ENCODE data around the gene CCL19.

CCL19 gene

GRCh38 chr9:34662526-34663302 lies 28.4 kb downstream of the CCL19 start, which contains the start of gene CCL27:
TSS of gene CCL27 (minus strand) at chr9:34662657. CDS start at chr9:34662633, 24 bp downstream.
- DNase-seq (ENCODE audit: low spot score): no peak

- no peak for DNase-seq (ENCODE audit: low spot score)
Observed at GRCh38 chr9:34659592-34660253, 31.4 kb downstream of the CCL19 start.

GRCh38 chr9:34658461-34658860 lies 32.6 kb downstream of the CCL19 start:
- DNase-seq (ENCODE audit: low spot score): no peak

GRCh38 chr9:34656992-34657391 lies 34.1 kb downstream of the CCL19 start:
- DNase-seq (ENCODE audit: low spot score): no peak

- DNase-seq (ENCODE audit: low spot score): no peak
Observed at GRCh38 chr9:34655394-34655793, 35.7 kb downstream of the CCL19 start.

GRCh38 chr9:34654323-34655051 lies 36.6 kb downstream of the CCL19 start:
- no peak for DNase-seq (ENCODE audit: low spot score)

- no peak for DNase-seq (ENCODE audit: low spot score)
Observed at GRCh38 chr9:34653151-34654072, 37.7 kb downstream of the CCL19 start.

- no peak for DNase-seq (ENCODE audit: low spot score)
Observed at GRCh38 chr9:34652602-34653000, 38.5 kb downstream of the CCL19 start.

GRCh38 chr9:34651876-34652601 lies 39.0 kb downstream of the CCL19 start, which contains the start of gene IL11RA:
TSS of gene IL11RA (plus strand) at chr9:34652185. CDS start at chr9:34655218, 3,033 bp downstream.
- peak; percentile 84 for DNase-seq (ENCODE audit: low spot score)

- DNase-seq (ENCODE audit: low spot score): no peak
Observed at GRCh38 chr9:34651321-34651720, 39.8 kb downstream of the CCL19 start.

- DNase-seq (ENCODE audit: low spot score): no peak
Observed at GRCh38 chr9:34650816-34651215, 40.3 kb downstream of the CCL19 start.

GRCh38 chr9:34648673-34649072 lies 42.4 kb downstream of the CCL19 start:
- DNase-seq (ENCODE audit: low spot score): no peak

- DNase-seq (ENCODE audit: low spot score): no peak
Observed at GRCh38 chr9:34647651-34648050, 43.4 kb downstream of the CCL19 start.

- DNase-seq (ENCODE audit: low spot score): no peak
Observed at GRCh38 chr9:34647084-34647403, 44.0 kb downstream of the CCL19 start.

GRCh38 chr9:34646211-34647083 lies 44.6 kb downstream of the CCL19 start, which contains the start of gene GALT:
TSS of gene GALT (plus strand) at chr9:34646675. CDS start at chr9:34646705, 30 bp downstream.
- DNase-seq (ENCODE audit: low spot score): peak; percentile 84

GRCh38 chr9:34644766-34645314 lies 46.2 kb downstream of the CCL19 start:
- no peak for DNase-seq (ENCODE audit: low spot score)

- DNase-seq (ENCODE audit: low spot score): no peak
Observed at GRCh38 chr9:34642679-34643078, 48.4 kb downstream of the CCL19 start.

Data from HuH-7.5 (cell line).